GM21737 (cell line): Measurements from ENCODE around the gene GSTT4.
"Not testable (repeated sequence)": the region's sequence is repeated elsewhere in the genome, so short reads cannot be mapped to it uniquely, and the experiment has no call there.

ENCODE experiments used
- ATAC-seq: cut with Tn5 transposase; IDR thresholded peaks from one replicate; pipeline ENCODE4 v1.9.1; 2021; ENCODE audit warnings: mild to moderate bottlenecking, moderate library complexity; ENCODE audit not compliant: unreplicated experiment

The GSTT4 gene

DNA sequence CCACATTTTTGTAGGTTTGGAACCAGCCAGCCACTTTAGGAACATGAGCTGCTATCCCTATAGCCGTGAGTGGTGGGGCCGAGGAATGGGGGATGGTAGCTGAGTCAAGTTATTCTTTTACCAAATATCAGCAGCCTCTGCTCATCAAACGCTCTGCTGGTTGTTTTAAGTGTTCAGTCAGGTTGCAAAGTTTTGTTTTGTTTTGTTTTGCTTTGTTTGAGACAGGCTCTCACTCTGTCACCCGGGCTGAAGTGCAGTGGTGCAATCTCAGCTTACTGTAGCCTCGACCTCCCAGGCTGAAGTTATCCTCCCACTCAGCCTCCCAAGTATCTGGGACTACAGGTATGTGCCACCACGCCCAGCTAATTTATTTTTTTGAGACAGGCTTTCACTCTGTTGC, 20.2 kb upstream of the GSTT4 start:
- ATAC-seq: no peak

DNA sequence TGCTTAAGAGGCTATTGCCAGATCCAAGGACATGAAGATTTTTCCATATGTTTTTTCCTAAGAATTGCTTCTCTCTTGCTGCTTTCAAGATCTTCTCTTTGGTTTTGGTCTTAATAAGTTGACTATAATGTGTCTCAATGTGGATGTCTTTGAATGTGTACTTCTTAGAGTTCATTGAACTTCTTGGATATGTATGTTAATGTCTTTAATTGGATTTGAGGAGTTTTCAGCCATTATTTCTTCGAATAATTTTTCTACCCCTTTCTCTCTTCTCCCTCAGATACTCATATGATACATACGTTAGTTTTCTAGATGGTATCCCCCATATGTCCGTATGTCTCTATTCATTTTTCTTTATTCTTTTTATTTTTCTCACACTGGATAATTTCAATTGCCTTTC, 19.1 kb upstream of the GSTT4 start:
- no peak for ATAC-seq

DNA sequence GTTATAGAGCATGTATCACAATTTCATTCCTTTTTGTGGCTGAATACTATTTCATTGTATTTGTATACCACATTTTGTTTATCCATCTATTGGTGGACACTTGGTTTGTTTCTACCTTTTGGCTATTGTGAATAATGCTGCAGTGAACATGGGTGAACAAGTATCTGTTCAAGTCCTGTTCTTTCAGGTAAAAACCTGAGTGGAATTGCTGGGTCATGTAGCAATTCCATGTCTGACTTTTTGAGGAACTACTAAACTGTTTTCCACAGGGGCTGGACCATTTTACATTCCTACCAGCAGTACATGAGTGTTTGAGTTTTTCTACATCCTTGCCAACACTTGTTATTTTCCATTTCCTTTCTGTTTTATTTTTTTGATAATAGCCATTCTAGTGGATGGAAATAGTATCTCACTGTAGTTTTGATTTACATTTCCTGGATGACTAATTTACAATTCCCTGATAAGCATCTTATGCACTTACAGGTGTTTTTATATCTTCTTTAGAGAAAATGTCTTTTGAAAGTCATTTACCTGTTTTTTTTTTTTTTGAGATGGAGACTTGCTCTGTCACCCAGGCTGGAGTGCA, 18.0 kb upstream of the GSTT4 start:
- ATAC-seq: no peak

DNA sequence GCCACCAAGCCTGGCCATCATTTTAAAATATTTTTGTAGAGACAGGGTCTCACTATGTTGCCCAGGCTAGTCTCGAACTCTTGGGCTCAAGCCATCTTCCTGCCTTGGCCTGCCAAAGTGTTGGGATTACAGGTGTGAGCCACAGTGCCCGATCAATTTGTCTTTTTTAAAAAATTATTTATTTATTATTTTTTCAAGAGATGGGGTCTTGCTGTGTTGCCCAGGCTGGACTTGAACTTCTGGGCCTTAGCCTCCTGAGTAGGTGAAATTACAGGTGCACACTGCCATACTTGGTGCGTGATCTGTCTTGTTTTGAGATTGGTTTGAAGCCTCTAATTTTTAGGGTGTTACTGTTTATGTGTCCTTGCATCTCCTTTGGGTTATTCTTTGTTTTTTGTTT, 16.1 kb upstream of the GSTT4 start:
- no peak for ATAC-seq

DNA sequence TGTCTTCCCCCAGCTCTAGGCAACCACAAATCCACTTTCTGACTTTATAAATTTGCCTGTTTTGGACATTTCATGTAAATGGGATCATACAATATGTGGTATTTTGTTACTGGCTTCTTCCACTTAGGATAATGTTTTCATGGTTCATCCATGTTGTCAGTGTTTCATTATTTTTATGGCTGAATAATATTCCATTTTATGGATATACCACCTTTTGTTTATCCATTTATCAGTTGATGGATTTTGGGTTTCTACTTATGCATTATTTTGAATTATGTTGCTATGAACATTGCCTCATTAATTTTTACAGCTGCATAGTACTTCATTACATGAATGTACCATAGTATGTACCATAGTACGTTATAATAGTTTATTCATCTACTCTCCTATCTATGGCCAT, 10.9 kb upstream of the GSTT4 start:
- ATAC-seq: no peak

DNA sequence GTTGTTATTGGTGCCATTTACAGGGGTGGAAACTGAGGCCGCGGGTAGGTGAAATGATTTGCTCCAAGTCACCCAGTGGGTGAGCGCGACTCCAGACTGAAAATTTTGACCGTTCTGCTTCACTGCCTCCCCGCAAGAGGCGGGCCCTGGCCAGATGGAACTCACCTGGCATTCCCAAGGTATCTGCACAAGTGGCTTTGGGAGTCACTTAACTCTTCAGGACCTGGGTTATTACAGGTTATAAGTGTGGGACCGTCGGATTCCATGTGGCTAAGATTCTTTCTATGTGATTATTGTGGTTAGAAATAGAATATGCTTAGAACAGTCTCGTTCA, 6.4 kb upstream of the GSTT4 start:
- ATAC-seq: no peak

DNA sequence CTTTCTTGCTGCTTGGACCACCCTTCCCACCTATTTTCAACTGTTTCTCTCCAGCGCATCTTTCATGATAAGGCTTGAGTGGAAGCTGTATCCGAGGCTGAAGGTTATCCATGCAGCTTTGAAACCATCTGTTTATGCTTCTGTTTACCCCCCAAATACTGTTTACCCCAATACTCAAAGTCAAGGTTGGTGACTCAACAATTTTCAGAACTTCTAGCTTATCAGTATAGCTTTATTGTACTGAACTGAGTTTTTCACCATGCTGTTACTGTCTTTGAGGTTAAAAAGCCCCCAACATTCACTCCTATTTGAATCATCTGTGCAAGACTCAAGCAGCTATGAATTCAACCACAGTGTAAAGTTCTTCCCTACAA, 4.8 kb upstream of the GSTT4 start:
- no peak for ATAC-seq

DNA sequence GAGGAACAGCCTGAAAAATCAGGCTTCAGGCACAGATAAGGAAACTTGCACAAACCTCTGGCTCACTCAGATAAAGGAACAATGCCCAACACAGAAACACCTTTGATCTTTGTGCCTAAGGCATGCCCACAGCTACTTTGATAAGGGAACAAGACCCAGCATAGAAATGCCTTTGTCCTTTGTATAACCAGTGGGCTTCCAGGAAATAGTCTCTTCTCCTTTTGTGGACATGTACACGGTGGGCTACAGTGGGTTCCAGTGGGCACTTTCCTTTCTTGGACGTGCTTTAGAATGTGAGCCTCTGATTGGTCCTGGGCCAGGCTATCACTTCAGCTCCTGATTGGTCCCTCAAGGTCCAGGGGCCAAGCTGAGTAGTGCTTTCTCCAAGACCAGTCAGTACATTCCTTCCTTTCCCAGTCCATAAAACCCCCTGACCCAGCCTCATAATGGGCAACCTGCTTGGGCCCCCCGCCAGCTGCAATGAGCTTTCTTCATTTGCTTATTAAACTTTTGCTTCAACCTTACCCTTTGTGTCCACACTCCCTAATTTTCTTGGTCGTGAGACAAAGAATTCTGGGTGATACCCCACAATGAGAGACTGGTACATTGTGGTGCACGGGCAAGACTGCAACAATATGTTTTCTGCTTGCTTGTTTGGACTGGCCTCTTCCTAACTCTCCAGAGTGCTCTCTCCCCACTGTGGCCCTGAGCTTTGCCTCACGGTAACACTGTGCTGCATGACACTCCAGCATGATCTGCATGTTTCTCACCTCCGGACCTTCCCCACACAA, 4.2 kb upstream of the GSTT4 start:
- ATAC-seq: no peak

DNA sequence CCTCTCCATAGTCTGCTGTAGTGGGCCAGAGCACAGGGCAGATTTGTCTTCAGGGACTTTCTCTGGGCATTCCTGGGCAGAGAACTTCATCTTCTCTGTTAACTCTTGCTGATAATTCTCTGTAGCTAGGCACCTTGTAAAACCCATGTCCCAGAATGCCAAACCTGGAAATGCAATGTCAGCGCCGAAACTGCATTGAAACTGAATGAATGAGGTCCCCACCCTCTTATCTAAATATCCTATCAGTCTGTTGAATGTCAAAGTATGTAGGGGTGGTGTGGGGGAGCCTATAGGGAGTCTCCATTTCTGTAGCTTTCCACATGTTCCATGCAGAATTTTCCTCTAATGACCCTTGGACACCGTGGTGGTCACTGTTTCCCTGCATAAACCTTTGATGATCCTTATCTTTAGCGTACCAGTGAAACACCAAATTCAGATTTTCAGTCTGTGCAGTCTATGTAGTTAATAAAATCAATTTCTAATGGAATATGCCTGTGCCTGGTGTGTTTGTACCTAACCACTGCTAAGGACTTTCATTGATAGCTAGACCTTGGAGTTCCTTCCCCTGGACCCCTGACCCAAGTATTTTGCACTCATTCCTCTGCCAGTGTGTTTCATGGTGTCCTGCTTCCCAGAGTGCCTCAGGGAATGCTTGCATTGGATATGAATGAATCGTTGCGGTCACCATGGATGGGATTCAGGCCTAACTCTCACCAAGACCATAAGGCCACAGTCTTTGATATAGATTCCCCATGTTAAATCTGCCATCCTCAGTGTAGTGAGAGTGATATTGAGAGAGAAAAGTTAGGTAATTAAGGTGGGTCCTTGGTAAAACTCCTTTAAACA, 3.4 kb upstream of the GSTT4 start:
- no peak for ATAC-seq

DNA sequence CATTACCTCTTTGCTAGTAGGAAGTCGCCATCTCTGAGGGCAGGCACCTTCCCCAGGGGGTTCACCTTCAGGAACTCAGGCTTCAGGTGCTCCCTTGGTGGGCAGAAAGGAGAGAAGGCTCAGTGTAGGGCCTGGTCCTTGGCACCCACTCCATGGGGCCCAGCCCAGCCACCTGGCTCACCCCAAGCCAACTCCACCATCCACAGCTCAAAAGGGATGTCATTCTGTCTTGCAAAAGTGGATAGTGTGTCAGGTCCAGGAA, 2.7 kb upstream of the GSTT4 start:
- ATAC-seq: no peak

DNA sequence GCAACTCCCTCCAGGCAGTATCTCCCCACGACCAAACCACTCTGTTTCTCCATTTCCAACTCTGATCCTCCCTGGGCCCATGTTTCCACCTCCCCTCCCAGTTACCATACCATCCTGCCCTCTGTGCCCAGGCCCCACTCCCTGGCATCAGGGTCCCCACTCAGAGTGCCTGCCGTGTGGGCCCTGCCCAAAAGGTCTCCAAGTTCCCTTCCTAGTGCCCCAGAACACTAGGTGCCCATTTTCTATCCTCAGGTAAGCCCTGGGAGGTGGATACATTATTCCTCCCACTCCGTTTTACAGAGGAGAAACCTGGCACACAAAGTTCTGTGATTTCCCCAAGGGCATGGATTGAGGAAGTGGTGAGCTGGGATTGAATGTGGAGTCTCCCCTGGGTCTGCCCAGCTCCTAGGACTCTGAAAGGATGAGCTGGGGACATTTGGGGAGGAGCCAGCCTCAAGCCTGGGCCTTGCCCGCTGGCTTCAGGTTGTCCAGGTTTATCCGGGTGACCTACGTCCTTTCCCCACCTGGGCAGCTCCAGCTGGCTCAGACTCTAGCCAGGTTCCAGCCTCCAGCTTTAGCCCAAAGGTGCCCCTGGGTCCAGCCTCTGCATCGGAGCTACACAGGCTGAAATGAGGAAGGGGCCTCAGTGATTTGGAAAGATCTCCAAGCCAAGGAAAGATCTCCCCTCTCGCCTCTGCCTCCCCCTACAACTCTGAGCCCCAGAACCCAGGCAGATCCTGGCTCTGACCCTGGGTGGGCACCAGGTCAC, 2.2 kb upstream of the GSTT4 start:
- ATAC-seq: no peak

DNA sequence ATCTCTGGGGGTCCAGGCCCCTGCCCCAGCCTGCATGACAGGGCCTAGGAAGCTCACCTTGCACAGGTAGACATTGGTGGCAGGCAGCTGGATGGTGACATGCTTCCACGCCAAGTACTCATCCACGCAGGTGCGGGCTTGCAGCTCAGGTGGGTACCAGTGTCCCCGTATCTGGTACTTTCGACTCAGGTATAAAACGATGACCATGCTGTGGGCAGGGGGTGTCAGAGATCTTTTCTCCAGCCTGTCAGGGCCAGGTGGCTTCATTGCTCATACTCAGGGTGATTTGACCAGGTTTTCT, 1.6 kb upstream of the GSTT4 start:
- ATAC-seq: no peak

DNA sequence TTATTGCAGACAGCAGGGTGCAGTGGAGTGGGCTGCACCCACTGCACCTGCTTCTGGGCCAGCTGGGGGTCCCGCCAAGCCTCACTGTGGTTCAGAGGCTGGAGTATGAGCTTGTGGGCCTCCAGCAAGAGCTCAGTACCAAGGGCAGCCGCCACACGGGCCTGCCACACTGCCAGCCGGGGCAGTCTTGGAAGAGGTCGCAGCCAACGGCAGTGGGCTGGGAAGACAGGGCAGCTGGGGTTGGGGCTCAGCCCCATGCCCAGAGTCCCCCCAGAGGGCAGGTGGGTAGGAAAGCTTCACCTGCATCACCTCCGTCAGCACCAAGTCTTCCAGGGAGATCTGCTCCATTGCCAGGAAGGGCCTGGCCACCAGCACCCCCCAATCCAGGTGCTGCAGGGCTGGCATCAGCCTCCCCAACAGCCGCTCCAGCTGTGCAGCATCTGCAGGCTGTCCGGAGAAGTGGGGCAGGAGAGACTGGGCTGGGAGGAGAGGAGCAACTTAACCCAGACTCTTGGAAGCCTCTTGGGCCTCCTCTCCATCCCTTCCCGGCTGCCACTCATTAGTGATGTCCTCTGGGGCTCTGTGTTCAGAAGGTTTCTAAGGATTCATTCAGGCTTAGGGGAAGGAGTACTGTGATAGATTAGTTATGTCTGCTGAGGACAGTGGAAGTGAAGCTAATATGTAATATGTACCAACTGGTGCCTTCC, 1.1 kb upstream of the GSTT4 start:
- ATAC-seq: no peak

DNA sequence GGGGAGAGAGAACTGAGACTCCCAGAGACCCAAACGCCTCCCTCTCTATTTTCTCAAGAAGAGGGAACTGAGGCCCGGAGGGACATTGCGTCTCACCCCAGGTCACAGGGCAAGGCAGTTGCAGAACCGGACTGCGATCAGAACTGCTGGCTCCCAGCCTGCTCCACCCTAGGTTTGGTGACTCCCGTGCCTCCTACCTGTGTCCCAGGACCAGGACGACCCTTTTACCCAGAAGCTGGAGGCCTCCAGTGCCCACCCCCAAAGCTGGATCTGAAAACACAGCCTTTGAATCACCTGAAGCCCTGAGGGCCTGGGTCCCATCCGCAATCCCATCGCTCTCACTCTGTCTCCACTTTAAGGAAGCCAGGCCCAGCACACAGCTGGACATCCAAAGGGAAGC, 1.4 kb downstream of the GSTT4 start:
- ATAC-seq: no peak

DNA sequence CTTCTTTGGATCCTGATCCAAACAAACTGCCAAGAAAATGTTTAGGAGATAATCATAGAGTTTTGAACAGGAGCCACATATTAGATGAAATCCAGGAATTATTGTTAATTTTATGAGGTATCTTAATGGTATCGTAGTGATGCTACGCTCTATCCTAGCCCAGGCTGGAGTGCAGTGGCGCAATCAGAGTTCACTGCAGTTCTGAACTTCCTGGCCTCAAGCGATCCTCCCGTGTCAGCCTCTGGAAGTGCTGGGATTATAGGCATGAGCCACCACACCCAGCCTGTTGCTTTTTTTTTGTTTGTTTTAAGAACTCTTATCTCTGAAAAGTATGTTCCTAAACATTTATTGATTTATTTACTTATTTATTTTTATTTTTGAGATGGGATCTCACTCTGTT, 2.4 kb downstream of the GSTT4 start:
- no peak for ATAC-seq

DNA sequence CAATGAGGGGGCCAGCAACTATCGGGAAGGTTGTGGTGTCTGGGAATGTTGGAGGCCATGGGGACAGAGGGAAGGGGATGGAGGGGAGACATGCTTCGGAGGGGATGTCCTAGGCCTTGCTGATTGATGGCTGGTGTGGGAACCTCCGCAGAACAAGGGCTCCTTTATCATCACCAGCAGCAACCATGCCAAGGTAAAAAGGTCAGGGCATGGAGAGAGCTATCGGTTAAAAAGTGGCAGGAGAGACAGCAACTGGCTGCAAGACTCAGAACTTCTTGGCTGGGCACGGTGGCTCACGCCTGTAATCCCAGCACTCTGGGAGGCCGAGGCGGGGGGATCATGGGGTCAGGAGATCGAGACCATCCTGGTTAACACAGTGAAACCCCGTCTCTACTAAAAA, 3.0 kb downstream of the GSTT4 start:
- ATAC-seq: no peak

DNA sequence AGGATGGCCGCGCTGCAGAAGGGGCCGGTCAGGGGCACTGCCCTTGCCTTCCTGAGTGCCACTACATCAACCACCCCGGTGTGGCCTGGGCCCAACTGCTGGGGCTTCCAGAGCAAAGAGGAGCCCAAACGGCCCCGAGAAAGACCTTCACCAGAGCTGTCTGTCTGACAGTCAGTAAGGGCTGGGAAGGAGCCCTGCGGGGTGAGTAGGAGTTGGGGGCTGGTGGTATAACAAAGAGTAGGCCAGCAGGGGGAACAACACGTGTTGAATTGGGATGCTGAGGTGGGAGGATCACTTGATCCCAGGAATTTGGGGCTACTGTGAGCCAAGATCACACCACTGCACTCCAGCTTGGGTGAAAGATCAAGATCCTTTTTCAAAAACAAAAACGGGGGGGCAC, 3.9 kb downstream of the GSTT4 start:
- ATAC-seq: no peak

DNA sequence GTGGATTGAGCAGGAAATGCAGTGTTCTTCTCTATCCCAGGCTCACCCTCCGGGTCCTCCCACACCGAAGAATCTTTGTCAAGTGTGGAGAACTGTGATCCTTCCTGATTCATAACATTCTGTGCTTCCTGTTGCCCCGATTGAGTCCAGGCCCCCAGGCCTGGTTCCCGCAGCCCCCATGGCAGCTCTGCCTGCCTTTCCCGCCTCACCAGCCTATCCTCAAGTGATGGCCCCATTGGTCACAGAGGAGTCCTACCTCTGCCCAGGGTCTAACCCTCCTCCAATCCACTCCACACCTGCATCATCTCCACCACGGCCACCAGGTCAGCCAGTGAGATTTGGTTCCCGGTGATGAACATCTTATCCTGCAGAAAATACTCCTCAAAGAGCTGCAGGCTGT, 5.5 kb downstream of the GSTT4 start:
- ATAC-seq: not testable (repeated sequence)

DNA sequence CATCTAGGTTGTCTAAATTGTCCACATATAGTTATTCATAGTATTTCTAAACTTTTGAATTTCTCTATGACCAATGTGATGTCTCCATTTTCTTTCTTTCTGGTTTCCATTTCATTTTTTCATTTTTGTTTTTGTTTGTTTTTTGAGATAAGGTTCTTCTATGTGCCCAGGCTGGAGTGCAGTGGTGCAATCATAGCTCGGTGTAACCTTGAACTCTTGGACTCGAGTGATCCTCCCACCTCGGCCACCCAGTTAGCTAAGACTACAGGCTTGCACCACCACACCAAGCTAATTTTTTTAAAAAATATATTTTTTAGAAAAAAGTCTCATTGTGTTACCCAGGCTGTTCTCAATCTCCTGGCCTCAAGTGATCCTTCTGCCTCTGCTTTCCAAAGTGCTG, 8.2 kb downstream of the GSTT4 start:
- ATAC-seq: no peak

DNA sequence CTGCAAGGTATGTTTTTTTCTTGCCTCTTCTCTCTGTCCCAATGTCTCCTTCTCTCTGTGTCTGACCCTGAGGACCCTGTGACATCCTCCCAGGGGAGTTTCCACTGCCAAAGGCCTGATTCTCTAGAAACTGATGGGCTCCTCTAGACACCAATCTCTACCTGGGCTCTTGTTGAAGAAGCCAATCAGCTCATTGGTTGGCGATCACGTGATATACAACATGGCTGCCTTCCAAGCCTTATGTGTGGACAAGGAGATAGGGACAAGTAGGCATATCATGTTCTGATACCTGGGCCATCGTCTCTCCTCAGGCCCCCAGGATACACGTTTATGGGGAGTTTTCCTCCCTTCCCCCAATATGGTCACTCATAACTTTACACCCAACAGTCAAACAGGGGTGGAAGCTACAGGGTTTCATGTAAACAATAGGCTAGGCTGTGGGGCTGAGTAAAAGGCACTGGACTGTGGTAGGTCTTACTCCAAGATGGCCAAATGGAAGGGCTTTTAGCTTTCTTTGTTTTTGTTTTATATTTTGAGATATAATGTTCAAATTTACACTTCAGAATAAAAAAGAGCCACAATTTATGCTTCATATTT, 11.6 kb downstream of the GSTT4 start:
- not testable (repeated sequence) for ATAC-seq

DNA sequence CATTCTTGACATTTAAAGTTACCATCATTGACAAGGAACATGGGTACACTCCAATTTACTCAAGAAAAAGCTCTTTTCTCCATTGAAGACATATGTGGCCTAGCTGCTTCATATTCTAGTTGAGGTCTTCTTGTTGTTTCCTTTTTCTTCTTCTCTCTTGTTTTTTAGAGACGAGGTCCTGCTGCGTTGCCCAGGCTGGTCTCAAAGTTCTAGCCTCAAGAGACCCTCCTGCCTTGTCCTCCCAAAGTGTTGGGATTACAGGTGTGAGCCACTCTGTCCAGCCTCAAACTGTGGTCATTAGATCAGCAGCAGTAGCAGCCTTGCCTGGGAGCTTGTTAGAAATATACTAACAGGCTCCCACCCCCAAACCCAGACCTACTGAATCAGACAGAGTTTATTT, 12.2 kb downstream of the GSTT4 start:
- ATAC-seq: not testable (repeated sequence)
